ENCODE results near the gene KBTBD4.
"Not testable (repeated sequence)": the region's sequence is repeated elsewhere in the genome, so short reads cannot be mapped to it uniquely, and the experiment has no call there.

- TF ChIP-seq POLR2AphosphoS5, EP300, CTCF, POLR2A (IDR thresholded peaks at IDR 0.05): not testable (repeated sequence)
These were observed 16.4 kb downstream of the KBTBD4 start for GRCh38 chr11:47562393-47562792.

All from sigmoid colon (tissue), 4 donors.